Muscle of leg (tissue), 16 donors: ENCODE results near the gene GNG12. TPM values are rescaled to one million over a fixed set of nuclear protein-coding genes. Genes with fewer than 3 reads are reported as not detected.

ENCODE experiments used
- DNase-seq: peaks from one replicate; pipeline ENCODE4 v3.0.0; 2013
- H3K27ac ChIP-seq: one replicate; pipeline ENCODE4 v1.5.1; 2013; ENCODE audit warnings: mild to moderate bottlenecking, low read length, control low read depth
- H3K27me3 ChIP-seq: one replicate; pipeline ENCODE4 v1.6.1; 2013; ENCODE audit warnings: low read length; ENCODE audit not compliant: control insufficient read depth, insufficient read depth
- H3K36me3 ChIP-seq: one replicate; pipeline ENCODE4 v1.6.1; 2013; ENCODE audit warnings: low read length; ENCODE audit not compliant: control insufficient read depth, insufficient read depth
- H3K4me1 ChIP-seq: one replicate; pipeline ENCODE4 v1.6.1; 2013; ENCODE audit warnings: low read length; ENCODE audit not compliant: control insufficient read depth, insufficient read depth
- H3K4me3 ChIP-seq: one replicate; pipeline ENCODE4 v1.5.1; 2013; ENCODE audit warnings: low read length, control low read depth
- H3K9me3 ChIP-seq: replicated peaks from 2 replicates; pipeline ENCODE4 v1.6.1; 2013; ENCODE audit warnings: low read depth, low read length; ENCODE audit not compliant: control insufficient read depth
- WGBS: methylation state at CpG from one replicate; pipeline ENCODE4 v1.1.5; 2013; ENCODE audit warnings: missing lambda C conversion rate; ENCODE audit not compliant: insufficient coverage; 5-methylcytosine and 5-hydroxymethylcytosine counted together
- long read RNA-seq, 11 donors: transcript quantifications; one replicate each; lab custom pipeline, GENCODE V29; 2026
- polyA plus RNA-seq, 8 donors: library from polyadenylated mRNA; unstranded; fragments of 120-200 nt; gene quantifications; one replicate each; pipeline versions ENCODE4 v1.2.1 to v1.2.3, GENCODE V29; 2013; ENCODE audit warnings: inconsistent platforms in 1 of 8, low replicate concordance in 1 of 8; ENCODE audit not compliant: insufficient read length in 8 of 8, insufficient read depth in 1 of 8
- total RNA-seq: library from RNA; stranded (reverse); fragments of 120-200 nt; gene quantifications from one replicate; pipeline ENCODE4 v1.2.4, GENCODE V29; 2013

GNG12 gene
- total RNA-seq (47.9 TPM), polyA plus RNA-seq (10 to 100 TPM; 32.7 to 62.4 (median 41.9) TPM)
- long read RNA-seq, donor 1, full-length matches to known transcripts = 5 of 5 reads
- long read RNA-seq, donor 1, partial matches to known transcripts = 0 of 5 reads
- long read RNA-seq, donor 1, other reads (novel, unspliced or antisense) = 0 of 5 reads
- long read RNA-seq, donor 2, full-length matches to known transcripts = 8 of 8 reads
- long read RNA-seq, donor 2, partial matches to known transcripts = 0 of 8 reads
- long read RNA-seq, donor 2, other reads (novel, unspliced or antisense) = 0 of 8 reads
- long read RNA-seq, donor 3, full-length matches to known transcripts = 16 of 16 reads
- long read RNA-seq, donor 3, partial matches to known transcripts = 0 of 16 reads
- long read RNA-seq, donor 3, other reads (novel, unspliced or antisense) = 0 of 16 reads
- long read RNA-seq, donor 4, full-length matches to known transcripts = 7 of 12 reads
- long read RNA-seq, donor 4, partial matches to known transcripts = 5 of 12 reads
- long read RNA-seq, donor 4, other reads (novel, unspliced or antisense) = 0 of 12 reads
- long read RNA-seq, donor 5, full-length matches to known transcripts = 58 of 58 reads
- long read RNA-seq, donor 5, partial matches to known transcripts = 0 of 58 reads
- long read RNA-seq, donor 5, other reads (novel, unspliced or antisense) = 0 of 58 reads
- long read RNA-seq, donor 6, full-length matches to known transcripts = 13 of 22 reads
- long read RNA-seq, donor 6, partial matches to known transcripts = 9 of 22 reads
- long read RNA-seq, donor 6, other reads (novel, unspliced or antisense) = 0 of 22 reads
- long read RNA-seq, donor 7, full-length matches to known transcripts = 26 of 26 reads
- long read RNA-seq, donor 7, partial matches to known transcripts = 0 of 26 reads
- long read RNA-seq, donor 7, other reads (novel, unspliced or antisense) = 0 of 26 reads
- long read RNA-seq, donor 8, full-length matches to known transcripts = 23 of 33 reads
- long read RNA-seq, donor 8, partial matches to known transcripts = 10 of 33 reads
- long read RNA-seq, donor 8, other reads (novel, unspliced or antisense) = 0 of 33 reads
- long read RNA-seq, donor 9, full-length matches to known transcripts = 15 of 30 reads
- long read RNA-seq, donor 9, partial matches to known transcripts = 15 of 30 reads
- long read RNA-seq, donor 9, other reads (novel, unspliced or antisense) = 0 of 30 reads
- long read RNA-seq, donor 10, full-length matches to known transcripts = 29 of 29 reads
- long read RNA-seq, donor 10, partial matches to known transcripts = 0 of 29 reads
- long read RNA-seq, donor 10, other reads (novel, unspliced or antisense) = 0 of 29 reads
- long read RNA-seq, donor 11, full-length matches to known transcripts = 16 of 16 reads
- long read RNA-seq, donor 11, partial matches to known transcripts = 0 of 16 reads
- long read RNA-seq, donor 11, other reads (novel, unspliced or antisense) = 0 of 16 reads

GRCh38 chr1:67832737-67833601 lies at the start of gene GNG12:
Gene GNG12, minus strand, starts transcription at chr1:67833467. Its CDS starts 125,781 bp downstream, at chr1:67707686.
- H3K27me3 ChIP-seq = peaks cover 7% of the 10 kb centered on the region
- peaks cover 5% of the 10 kb centered on the region for H3K4me1 ChIP-seq
- no peaks in the 10 kb centered on the region for H3K36me3 ChIP-seq
- H3K9me3 ChIP-seq = no peaks in the 10 kb centered on the region
- H3K27ac ChIP-seq = peak within 1 kb of the TSS; percentile 86
- under 1% methylated on average over 89 of the region's 94 CpGs for WGBS
- peak; percentile 91 for DNase-seq
- H3K4me3 ChIP-seq = peak within 1 kb of the TSS; percentile 83

DNA sequence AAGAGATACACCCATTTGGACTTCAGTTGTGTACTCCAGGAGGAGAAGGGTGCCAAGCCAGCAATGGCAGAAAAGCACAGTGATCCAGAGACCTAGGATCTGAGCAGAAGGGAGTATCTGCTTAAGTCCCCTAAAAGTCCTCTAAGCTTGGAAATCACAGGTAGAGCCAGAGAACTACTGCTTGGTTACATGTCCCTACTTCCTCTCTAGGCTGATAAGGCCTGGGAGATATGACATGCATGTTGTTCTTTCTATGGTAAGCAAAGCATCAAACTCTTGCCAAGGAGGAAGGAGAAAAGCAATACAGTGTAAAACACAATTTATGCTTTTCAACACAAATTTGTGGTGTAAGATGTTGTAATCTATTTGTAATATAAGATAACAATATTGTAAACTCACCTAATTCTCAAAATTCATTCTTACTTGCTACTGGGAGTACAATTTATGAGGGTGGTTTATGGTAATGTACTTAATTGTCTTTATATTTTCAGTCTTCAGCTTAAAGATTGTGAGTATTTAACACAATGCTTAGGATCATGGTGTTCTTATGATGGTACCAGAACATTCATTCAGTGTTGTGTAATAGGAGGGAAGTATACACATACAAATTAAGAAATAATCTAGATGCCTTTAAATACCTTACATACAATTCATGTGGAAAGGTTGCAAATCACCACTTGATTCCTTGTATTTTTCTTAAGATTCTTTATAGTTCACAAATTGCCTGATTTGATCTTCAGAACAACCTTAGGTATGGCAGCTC lies 49.1 kb upstream of the GNG12 start:
- Histone ChIP-seq H3K4me3 (no peak overlapping the region), H3K4me1 (no peaks in the 10 kb centered on the region), H3K27me3 (no peaks in the 10 kb centered on the region), H3K27ac (no peak overlapping the region), H3K36me3 (no peaks in the 10 kb centered on the region), H3K9me3 (no peaks in the 10 kb centered on the region)
- no peak for DNase-seq

- Histone ChIP-seq H3K4me1 (no peaks in the 10 kb centered on the region), H3K9me3 (no peaks in the 10 kb centered on the region), H3K27ac (no peak overlapping the region), H3K27me3 (no peaks in the 10 kb centered on the region), H3K36me3 (no peaks in the 10 kb centered on the region), H3K4me3 (no peak overlapping the region)
- no CpG with 5 or more reads among the region's 3 CpGs for WGBS
- DNase-seq = peak; percentile 13
Measured at GRCh38 chr1:67880056-67880601, 46.9 kb upstream of the GNG12 start.

GRCh38 chr1:67879485-67879884 lies 46.2 kb upstream of the GNG12 start:
- Histone ChIP-seq H3K4me1 (no peaks in the 10 kb centered on the region), H3K4me3 (no peak overlapping the region), H3K9me3 (no peaks in the 10 kb centered on the region), H3K27ac (no peak overlapping the region), H3K36me3 (no peaks in the 10 kb centered on the region), H3K27me3 (no peaks in the 10 kb centered on the region)
- DNase-seq = no peak
- WGBS = no CpG with 5 or more reads among the region's 1 CpG

- WGBS = no CpG with 5 or more reads among the region's 2 CpGs
- Histone ChIP-seq H3K36me3 (no peaks in the 10 kb centered on the region), H3K4me3 (no peak overlapping the region), H3K27ac (no peak overlapping the region), H3K4me1 (no peaks in the 10 kb centered on the region), H3K9me3 (no peaks in the 10 kb centered on the region), H3K27me3 (no peaks in the 10 kb centered on the region)
- no peak for DNase-seq
Measured at GRCh38 chr1:67874501-67875111, 41.3 kb upstream of the GNG12 start.

DNA sequence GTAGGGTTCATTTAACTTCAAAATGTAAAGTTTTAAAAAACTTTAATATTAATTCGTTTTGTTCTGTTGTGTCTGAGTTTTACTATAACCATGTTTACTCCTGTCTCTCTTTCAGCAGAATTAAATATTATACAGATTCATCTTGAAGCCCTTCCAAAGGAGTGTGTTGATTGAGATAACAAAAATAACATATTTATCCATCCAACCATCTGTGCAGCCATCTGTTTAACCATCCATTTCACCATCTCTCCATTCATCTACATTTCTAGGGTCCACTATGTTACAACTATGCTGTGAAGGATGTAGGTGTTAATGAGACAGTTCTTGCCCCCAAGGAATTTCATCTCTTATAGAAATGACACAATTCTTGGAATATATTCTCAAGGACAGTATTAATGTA lies 36.0 kb upstream of the GNG12 start:
- Histone ChIP-seq H3K9me3 (no peaks in the 10 kb centered on the region), H3K4me3 (no peak overlapping the region), H3K27me3 (no peaks in the 10 kb centered on the region), H3K4me1 (no peaks in the 10 kb centered on the region), H3K36me3 (no peaks in the 10 kb centered on the region), H3K27ac (no peak overlapping the region)
- DNase-seq = no peak
- WGBS = no CpG with 5 or more reads among the region's 1 CpG

DNA sequence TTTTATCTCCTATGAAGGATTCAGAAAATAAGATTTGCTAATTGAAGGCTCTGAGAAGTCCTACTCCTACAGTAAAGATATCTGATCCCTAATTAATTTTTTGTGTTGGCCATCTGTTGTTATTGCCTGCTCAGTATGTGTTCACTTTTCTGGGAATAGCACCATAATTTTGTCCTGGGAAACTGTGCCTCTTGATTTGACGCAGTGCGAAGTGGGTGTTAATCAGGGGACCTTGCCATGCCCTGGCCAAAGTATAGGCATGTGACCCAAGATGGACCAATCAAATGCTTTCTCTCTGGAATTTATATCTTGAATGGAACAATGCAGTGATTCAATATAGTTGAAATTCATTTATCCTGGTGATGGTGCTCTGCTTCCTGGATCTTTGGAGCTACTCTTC lies 30.4 kb upstream of the GNG12 start:
- WGBS = 94% methylated on average over 2 of the region's 2 CpGs
- Histone ChIP-seq H3K27me3 (no peaks in the 10 kb centered on the region), H3K9me3 (no peaks in the 10 kb centered on the region)

DNA sequence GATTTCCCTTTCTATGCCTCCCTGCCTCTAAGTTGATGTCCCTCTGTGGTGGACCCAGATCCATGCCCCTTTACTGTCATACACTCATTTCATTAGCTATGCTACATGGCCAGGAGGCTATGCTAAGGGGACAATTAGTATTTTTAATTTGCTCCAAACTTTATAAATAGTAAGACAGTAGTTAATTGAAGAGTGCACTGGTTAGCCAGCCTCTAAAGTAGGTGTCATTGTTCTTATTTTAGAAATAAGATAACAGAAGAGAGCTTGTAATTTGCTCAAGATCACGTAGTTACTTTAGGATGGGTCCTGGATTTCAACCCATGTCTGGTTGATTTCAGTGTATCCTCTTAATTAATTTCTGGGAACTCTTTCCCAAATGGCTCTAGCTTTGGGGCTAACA lies 29.4 kb upstream of the GNG12 start:
- no peak overlapping the region for H3K4me3 ChIP-seq
- WGBS = no CpG with 5 or more reads among the region's 1 CpG
- no peaks in the 10 kb centered on the region for H3K4me1 ChIP-seq
- no peaks in the 10 kb centered on the region for H3K27me3 ChIP-seq
- no peak overlapping the region for H3K27ac ChIP-seq
- H3K36me3 ChIP-seq = no peaks in the 10 kb centered on the region
- no peak for DNase-seq
- no peaks in the 10 kb centered on the region for H3K9me3 ChIP-seq

More for the DNA sequence above, 30.4 kb upstream of the GNG12 start:
- DNase-seq = no peak
- no peak overlapping the region for H3K27ac ChIP-seq
- H3K4me3 ChIP-seq = no peak overlapping the region
- H3K4me1 ChIP-seq = no peaks in the 10 kb centered on the region
- H3K36me3 ChIP-seq = no peaks in the 10 kb centered on the region
